GM19238 (cell line): ENCODE results near the gene CACNA1H.
"Not testable (repeated sequence)": the region's sequence is repeated elsewhere in the genome, so short reads cannot be mapped to it uniquely, and the experiment has no call there.

Experiments used
- DNase-seq: peaks from one replicate; pipeline ENCODE4 v3.0.0; 2011; ENCODE audit warnings: low spot score; ENCODE audit not compliant: insufficient read length

Gene CACNA1H

DNA sequence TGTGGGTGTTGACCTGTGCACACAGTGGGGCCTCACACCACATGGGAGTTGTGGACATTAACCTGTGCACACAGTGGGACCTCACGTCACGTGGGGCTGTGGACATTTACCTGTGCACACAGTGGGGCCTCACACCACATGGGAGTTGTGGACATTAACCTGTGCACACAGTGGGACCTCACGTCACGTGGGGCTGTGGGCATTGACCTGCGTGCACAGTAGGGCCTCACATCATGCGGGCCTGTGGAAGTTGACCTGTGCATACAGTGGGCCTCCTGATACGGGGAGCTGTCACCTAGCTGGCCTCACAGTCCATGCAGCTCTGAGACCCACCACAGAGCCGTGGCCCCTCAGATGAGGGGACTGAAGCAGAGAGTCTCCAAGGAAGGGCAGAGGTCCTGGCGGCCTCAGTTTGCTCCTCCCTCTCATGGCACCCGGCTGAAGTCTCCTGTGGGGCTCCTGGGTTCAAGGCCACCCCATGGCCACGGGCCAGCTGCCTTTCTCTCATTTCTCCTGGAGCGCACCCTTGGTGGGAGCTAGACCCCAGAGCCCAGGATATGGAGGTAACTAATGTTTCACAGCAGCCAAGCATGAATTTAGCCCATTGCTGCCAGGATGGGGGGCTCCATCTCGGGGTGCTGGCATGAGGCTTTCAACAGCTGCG lies 21.0 kb downstream of the CACNA1H start:
- DNase-seq = no peak

DNA sequence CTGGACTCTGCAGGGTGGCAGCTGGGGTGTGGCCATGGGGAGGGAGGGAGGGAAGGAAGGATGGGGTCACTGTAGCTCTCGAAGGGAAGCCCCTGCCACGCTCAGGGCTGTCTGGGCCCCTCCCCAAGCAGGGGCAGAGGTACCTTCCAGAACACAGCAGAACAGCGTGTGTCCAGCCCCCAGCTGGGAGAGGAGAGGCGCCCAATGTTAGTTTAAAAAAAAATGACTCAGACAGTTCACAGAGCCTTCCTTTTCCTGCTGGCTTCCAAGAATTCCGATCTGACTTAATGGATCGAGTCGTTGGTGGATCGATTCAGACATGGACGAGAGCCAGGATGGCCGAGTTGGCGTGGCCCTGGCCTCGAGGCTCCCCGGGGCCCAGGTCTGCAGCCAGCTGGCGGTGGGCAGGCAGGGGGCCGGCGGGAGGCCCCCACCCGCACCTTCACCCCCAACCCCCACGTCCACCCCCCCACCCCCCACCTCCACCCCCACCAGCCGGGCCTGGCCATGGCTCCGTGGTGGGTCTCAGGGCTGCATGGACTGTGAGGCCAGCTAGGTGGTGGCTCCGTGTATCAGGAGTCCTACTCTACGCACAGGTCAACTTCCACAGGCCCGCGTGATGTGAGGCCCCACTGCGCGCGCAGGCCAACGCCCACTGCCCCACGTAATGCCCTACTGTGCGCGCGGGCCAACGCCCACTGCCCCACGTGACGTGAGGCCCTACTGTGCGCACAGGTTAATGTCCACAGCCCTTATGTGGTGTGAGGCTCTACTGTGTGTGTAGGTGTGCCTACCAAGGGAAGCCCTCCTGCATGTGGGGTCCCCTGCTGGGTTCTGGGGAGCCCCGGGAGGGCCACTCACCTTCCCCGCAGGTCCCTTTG lies 21.8 kb downstream of the CACNA1H start:
- DNase-seq = no peak

DNA sequence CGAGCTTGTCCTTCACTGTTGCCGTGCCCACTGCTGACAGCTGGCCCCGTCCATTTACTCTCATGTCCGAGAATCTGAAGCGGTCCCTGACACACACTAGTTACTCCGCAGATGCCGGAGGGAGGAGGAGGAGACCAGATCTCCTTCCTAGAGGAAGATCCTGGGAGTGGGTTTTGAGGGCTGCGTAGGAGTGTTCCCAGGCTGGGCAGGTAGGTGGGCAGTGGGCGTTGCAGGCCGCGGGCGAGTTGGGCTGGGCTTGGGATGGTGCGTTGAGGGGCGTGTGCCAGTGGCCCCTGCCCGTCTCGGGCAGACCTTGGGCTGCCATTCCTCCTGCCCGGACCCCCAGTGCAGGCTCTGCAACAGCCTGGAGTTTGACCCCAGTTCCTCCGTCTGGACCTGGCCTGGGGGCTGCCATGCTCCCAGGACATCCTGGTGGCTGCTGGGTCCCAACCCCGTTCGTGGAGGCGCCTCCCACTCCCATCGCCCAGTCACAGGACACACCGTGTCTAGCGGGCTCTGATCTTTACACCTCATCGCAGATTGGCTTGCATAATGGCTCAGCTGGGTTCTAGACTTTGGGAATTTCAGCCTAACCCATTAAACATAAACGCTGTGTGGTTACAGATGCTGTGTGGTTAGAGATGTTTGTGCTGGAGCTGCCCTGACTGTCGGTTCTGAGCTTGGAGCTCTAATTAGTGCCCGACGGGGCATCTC lies 22.8 kb downstream of the CACNA1H start:
- DNase-seq = no peak

DNA sequence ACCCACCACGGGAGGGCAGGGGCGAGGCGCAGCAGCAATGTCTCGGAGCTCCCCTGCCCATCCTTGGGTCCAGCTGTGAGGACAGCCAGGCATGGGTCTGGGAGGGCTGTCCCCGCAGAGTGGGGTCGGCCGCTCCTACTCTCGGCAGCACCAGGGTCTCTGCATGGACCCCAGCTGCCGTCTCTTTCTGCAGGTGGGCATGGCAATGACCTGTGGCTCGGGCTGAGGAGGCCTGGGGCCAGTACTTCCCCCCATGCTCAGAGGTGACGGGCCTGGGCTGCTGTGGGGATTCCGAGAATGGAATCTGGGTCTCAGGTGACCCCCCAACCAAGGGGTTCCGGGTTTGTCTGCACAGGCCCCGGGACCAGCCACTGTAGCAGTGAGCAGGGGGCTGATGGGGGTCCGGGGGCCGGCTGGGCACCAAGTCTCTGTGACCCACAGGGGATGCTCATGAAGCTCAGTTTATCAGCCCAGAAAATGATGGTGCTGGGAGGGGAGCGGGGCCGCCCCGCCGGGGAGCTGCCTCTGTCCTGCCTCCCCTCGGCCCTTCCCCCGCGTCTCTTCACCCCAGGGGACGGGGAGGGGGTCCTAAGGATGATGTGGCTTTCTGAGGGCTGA lies 23.5 kb downstream of the CACNA1H start:
- no peak for DNase-seq

DNA sequence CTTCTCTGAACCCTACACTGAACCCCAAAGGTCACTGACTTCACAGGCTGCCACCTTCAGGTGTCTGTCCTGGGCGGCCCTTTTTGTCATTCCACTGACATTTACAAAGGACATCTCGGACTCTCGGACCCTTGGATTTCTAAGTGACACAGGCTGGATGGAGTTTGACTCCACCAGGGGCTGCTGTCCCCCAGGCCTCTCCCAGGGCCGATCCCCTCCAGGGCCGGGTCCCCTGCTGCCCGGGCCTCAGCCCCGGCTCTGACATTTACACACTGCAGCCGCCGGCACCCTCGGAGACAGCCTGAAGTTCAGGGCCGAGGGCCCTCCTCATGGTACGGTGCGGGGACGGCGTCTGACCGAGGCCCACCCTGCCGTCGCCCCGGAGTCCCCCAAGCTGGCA lies 24.1 kb downstream of the CACNA1H start:
- DNase-seq = no peak

DNA sequence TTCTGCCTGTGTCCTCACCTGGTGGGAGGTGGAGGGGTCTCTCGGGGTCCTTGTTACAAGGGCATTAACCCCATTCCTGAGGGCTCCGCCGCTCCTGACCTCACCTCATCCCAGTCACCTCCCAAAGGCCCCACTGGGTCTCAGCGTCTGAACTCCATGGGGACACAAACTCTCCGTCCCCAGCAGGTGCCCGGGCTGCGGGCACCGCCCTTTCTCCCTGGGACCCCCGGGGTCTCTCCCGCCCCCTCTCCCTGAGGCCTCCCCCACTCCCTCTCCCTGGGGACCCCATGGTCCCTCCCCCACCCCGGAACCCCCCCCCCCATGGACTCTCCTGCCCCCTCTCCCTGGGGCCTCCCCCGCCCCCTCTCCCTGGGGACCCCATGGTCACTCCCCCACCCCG lies 24.8 kb downstream of the CACNA1H start:
- DNase-seq = no peak

DNA sequence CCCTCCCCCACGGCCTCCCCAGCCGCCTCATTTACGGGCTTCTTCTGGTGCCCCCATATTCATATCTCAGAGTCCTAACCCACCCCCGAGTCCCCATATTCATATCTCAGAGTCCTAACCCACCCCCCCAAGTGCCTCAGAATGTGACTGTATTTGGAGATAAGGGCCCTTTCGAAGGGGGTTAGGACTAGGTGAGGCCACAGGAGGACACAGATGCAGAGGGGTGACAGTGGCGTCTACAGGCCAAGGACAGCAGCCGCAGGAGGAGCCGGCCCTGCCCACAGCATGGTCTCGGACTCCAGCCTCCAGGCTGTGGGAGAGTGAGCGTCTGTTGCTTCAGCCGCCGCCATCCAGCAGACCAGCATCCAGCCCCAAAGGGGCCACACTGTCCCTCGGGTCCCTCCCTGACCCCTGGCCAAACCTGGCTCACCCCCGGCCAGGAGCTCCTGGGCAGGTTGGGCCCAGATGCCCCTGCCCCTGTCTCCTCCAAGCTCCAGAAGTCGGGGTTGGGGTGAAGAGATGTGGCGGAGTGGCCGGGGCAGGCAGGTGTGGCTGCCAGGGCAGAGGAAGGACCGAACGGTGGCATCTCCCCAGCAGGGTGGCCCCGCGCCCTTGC lies 25.5 kb downstream of the CACNA1H start:
- no peak for DNase-seq

DNA sequence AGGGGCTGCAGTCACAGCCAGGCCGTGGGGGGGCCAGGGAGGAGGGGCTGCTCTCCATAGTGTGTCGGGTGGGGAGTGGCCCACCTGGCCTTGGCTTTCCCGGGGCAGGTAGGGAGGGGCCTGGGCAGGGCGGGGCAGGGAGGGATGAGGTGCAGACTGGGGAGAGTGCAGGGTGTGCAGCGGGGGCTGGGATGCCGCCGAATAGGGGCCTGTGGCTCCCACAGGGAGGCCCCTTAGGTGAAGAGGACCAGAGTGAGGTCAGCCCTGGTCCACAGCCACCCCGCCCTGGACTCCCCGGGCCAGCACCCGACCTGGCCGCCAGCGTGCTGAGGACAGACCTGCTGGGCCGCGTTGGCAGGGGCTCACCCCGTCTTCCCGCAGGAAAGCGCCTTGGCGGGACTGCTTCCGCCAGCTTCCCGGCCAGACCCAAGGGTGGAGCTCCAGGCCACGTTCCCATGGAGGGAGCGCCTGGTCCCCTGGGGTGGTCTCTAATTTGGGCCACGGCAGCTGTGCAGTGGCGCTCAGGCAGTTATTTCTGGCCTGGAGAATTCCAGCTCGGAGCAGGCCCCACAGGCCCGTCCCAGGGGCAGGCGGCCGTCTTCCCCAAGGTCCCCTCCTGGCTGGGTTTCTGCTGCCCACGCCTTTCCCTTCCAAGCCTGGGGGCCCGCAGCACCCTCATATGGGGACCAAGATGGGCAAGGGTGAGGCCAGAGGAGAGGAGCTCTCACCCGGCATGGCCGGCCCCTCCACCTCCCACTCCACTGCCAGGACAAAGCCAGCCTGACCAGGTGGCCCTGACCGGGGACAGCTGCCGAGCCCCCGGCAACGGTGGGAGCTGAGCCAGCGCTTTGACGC lies 27.9 kb downstream of the CACNA1H start:
- DNase-seq = no peak

DNA sequence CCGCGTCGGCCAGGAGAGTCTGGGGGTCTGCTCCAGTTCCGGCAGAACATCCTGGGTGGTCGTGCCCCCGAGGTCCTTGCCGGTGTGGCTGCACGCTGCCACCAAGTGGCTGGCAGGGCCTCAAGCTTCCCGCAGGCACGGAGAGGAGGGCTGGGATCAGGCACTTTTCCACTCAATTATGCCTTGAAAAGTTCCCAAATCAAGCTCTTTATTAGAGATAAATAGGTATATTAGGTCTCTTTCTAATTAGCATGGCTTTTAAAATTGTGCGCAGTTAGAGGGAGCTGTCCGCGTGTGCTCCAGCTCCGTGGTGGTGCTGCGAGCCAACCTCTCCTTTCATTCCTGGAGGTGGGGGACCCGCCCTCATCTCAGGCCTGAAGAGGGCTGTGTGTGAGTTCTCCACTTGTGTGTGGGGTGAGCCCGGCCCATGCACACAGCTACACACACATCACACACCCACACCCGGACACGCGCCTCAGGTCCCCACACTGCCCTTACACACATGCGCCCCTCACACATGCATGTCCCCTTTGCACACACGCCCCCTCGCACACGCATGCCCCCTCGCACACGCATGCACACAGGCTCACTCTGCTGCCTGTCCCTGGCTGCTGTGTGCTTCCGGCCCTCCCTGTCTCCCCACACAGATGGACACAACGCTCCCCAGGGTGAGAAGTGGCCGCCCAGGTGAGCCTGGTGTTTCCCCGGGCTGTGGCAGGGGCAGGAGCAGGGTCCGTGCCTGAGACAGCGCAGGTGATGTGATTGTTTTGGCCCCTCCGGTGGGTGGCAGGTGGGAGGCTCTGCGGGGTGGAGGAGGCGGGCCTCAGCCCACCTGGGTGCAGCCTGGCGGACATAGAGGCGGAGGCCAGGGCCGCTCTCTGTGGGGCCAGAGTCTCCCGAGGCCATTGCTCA lies 28.8 kb downstream of the CACNA1H start:
- no peak for DNase-seq

DNA sequence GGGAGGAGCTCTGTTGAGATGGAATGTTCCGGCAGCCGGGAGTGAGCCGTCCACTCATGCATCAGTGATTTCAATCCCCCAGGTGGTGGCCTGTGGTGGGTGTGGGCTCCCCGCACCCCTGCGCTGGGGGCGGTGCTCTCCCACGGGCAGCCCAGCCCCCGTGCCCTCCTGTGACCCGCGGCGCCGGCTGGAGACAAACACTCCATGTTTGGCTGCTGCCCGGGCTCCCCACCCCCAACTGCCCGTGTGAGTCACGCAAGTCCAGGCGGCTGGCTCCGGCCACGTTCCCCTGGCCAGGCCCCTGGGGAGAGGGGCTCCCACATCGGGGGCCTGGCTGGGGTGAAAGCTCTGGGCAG lies 29.4 kb downstream of the CACNA1H start:
- DNase-seq = no peak

DNA sequence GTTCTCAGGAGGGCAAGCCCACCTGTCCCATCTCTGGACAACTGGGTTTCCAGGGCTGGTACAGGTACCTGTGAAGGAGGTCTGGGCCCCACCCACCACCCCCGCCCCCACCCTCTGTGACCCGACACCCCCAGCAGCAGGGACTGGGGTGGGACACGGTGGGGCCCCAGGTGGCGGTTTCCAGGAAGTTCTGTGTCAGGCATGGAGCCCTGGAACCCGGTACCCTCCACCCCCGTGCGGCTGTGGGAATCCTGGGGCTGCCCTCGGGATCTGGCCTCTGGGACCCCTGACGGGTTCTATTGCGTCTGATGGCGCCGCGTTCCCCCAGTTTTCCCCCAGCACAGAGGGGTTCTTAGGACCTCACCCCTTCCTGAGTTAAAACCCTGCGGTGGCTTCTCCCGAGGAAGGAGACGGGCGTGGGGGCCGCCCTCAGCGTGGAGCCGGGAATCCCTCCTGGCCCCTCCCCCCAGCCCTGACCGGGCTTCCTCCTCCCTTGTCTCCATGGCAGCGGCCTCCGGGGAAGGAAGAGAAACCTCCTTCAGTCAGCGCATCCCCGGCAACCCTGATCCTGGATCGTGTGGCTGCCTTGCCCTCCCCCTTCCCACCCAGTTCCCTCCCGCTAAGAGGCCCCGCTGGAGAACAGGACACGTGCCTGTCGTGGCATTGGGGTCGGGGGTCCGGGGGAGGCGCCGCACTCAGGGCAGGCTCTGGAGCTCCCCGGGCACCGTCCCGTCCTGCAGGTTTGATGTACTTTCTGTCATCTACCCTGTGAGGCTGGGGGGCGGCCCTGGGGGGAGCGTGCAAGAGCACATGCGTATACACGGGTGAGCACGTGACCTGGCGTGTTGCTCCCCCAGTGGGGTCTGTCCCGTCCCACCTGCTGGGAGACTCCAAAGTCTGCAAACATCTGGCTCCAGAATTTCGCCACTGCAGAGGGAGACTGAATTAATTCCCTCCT lies 30.3 kb downstream of the CACNA1H start:
- DNase-seq = no peak

DNA sequence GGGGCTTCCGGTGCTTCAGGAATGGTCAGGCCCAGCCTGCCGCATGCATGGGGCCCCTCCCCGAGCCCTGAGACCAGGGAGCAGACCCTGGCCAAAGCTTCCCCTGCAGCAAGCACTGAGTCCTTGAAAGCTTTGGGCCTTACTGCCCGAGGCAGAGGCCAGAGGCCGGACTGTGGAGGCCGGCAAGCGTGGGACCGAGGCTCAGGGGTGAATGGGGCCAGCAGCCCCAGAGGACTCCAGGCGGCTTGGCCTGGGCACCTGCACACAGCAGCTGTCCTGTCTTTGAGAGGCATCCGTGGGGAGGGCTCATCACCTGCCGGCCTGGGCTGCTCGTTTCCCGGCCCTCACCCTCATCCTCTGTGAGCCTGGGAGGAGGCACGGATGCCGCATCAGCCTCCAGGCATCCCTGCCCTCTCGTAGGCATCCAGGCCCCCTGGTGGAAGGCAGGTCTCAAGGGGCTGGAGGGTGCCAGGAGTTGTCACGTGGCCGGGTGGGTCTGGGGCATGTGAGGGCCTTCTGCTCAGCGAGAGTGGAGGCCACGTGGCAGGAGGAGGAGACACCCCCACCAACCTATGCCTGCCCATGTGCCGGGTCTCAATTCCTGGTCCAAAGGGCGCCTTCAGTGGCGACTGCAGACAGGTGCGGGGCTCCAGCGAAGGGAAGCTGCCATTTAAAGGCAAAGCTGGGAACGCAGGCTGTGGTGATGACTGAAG lies 31.4 kb downstream of the CACNA1H start:
- no peak for DNase-seq

DNA sequence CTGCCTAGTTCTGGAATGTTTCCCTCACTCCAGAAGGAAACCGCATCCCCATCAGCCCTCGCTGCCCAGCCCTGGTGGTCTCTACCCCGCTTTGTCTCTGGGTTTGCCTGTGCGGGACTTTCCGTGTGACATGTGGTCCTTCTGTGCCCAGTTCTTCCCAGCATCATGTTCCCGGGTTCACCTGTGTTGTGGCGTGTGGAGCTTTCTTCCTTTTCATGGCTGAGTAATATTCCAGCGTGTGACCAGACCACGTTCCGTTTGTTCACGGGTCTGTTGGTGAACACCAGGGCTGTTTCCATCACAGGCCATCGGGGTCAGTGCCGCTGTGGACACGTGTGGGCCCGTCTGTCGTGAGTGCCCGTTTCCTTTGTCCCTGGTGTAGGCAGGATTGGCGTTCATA lies 32.1 kb downstream of the CACNA1H start:
- no peak for DNase-seq

DNA sequence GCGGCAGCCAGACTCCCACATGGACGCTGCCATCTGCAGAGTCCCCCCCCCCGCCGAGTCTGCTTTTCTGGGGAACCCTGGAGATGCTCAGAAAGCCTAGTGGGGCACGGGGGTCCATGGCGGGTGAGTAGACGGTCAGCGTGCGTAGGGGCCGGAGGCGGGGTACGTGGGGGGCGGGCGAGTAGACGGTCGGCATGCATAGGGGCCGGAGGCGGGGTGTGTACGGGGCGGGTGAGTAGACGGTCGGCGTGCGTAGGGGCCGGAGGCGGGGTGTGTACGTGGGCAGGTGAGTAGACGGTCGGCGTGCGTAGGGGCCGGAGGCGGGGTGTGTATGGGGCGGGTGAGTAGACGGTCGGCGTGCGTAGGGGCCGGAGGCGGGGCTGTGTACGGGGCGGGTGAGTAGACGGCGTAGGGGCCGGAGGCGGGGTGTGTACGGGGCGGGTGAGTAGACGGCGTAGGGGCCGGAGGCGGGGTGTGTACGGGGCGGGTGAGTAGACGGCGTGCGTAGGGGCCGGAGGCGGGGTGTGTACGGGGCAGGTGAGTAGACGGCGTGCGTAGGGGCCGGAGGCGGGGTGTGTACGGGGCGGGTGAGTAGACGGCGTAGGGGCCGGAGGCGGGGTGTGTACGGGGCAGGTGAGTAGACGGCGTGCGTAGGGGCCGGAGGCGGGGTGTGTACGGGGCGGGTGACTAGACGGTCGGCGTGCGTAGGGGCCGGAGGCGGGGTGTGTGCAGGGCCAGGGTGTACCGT lies 32.7 kb downstream of the CACNA1H start:
- not testable (repeated sequence) for DNase-seq

DNA sequence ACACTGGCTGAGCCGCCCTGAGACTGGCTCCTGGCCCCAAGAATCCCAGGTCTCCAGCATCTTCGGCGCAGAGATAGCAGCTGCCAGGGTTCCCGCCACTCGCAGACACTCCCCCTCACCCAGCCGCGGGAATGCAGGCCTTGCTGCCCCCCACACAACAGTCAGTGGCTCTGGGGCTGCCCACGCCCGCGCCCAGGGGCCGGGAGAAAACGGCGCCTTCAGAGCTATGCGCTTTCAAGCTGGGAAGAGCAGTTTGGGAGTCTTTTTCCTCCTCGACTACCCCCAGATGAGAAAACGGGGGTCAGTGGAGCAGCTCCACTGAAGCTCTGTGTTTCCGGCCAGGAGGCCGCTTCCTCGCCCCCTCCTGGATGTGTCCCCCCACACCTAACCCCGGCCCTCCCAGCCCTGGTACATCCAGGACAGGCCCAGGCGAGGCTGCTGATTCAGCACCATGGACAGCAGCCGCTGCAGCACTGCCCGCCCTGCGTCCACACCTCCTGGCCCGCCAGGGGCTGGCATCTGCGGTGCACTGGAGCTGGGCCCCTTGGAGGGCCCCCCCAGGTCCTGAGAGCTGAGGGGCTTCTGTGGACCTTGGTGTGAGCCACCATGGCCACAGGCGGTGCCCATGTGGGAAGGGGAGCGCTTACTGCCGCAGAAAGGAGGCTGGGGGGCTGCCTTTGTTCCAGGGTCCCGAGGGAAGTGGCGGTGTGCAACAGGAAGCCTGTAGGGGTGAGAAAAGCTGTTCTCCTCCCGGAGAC lies 35.7 kb downstream of the CACNA1H start:
- peak; percentile 52 for DNase-seq

DNA sequence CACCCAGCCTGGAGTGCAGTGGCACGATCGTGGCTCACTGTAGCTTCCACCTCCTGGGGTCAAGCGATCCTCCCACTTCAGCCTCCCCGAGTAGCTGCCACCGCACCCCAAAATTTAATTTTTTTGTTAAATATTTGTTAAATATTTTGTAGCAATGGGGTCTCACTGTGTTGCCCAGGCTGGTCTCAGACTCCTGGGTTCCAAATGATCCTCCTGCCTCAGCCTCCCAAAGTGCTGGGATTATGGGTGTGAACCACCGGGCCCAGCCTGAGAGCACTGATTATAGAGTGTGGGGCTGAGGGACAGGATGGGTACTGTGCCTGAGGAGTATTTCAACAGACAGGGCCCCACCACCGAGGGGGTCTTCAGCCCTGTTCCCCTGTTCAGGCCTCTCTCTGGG lies 36.5 kb downstream of the CACNA1H start:
- DNase-seq = no peak
